Activated CD8-positive, alpha-beta memory T cell treated with anti-CD3 and anti-CD28 coated beads, Interleukin-2, amount 10 ng/mL, durations not matched to agents 7 days and 5 days (primary cell): ENCODE data around the gene PTAR1. TPM values are rescaled to one million over a fixed set of nuclear protein-coding genes. Genes with fewer than 3 reads are reported as not detected.
"Not testable (repeated sequence)": the region's sequence is repeated elsewhere in the genome, so short reads cannot be mapped to it uniquely, and the experiment has no call there.

Experiments used
- ATAC-seq: fragments of 150-1000 bp; cut with Tn5 transposase; one replicate; pipeline ENCODE4 v1.10.0; 2021; ENCODE audit warnings: moderate library complexity
- CTCF ChIA-PET: fragments of 350-600 bp; sonication (Branson Sonifier 250); formaldehyde crosslinking; loops from one replicate; lab custom pipeline; 2021; ENCODE audit warnings: antibody characterized with exemption; lab: Charles Lee
- DNase-seq: peaks from one replicate; pipeline ENCODE4 v3.0.0-alpha.2; 2020
- H3K27ac Mint-ChIP-seq: one replicate; pipeline ENCODE4 v1.8.0; 2021; ENCODE audit warnings: mild to moderate bottlenecking, mixed read lengths
- H3K27me3 Mint-ChIP-seq: one replicate; pipeline ENCODE4 v1.8.0; 2021; ENCODE audit warnings: mixed read lengths
- H3K36me3 Mint-ChIP-seq: one replicate; pipeline ENCODE4 v1.8.0; 2021; ENCODE audit warnings: mild to moderate bottlenecking, mixed read lengths
- H3K4me1 Mint-ChIP-seq: one replicate; pipeline ENCODE4 v1.8.0; 2021; ENCODE audit warnings: mixed read lengths
- H3K4me3 Mint-ChIP-seq: one replicate; pipeline ENCODE4 v1.8.0; 2021; ENCODE audit warnings: mild to moderate bottlenecking, moderate library complexity, mixed read lengths
- H3K9me3 Mint-ChIP-seq: one replicate; pipeline ENCODE4 v1.8.0; 2022; ENCODE audit warnings: low read depth, mixed read lengths
- total RNA-seq, 2 experiments: library from RNA; stranded (reverse); gene quantifications; one replicate each; pipeline ENCODE4 v1.2.3, GENCODE V29; 2021

Gene PTAR1
- total RNA-seq, 2 experiments from 2014 or later, result 40.5 to 47.5 TPM

GRCh38 chr9:69768716-69769115, 8.9 kb upstream of the PTAR1 start:
- Mint-ChIP-seq H3K9me3 (no peaks in the 10 kb centered on the region), H3K4me3 (no peak overlapping the region), H3K27ac (no peak overlapping the region), H3K36me3 (no peaks in the 10 kb centered on the region), H3K27me3 (no peaks in the 10 kb centered on the region), H3K4me1 (no peaks in the 10 kb centered on the region)
- CTCF ChIA-PET, result no interaction called here
- ATAC-seq (no peak), DNase-seq (no peak)

GRCh38 chr9:69768101-69768500, 8.3 kb upstream of the PTAR1 start:
- DNase-seq (no peak), ATAC-seq (no peak)
- H3K27me3 Mint-ChIP-seq, result no peaks in the 10 kb centered on the region
- no peaks in the 10 kb centered on the region for H3K4me1 Mint-ChIP-seq
- no peak overlapping the region for H3K4me3 Mint-ChIP-seq
- H3K9me3 Mint-ChIP-seq, result no peaks in the 10 kb centered on the region
- no peaks in the 10 kb centered on the region for H3K36me3 Mint-ChIP-seq
- H3K27ac Mint-ChIP-seq, result no peak overlapping the region
- CTCF ChIA-PET, result no interaction called here

- H3K27me3 Mint-ChIP-seq, ATAC-seq, H3K4me3 Mint-ChIP-seq, DNase-seq, H3K4me1 Mint-ChIP-seq, H3K9me3 Mint-ChIP-seq, CTCF ChIA-PET, H3K36me3 Mint-ChIP-seq, H3K27ac Mint-ChIP-seq: not testable (repeated sequence)
Measured at GRCh38 chr9:69763862-69764261, 4.1 kb upstream of the PTAR1 start.

GRCh38 chr9:69762527-69762926, 2.7 kb upstream of the PTAR1 start:
- CTCF ChIA-PET, result no interaction called here
- Mint-ChIP-seq H3K36me3 (peaks cover 9% of the 10 kb centered on the region), H3K4me3 (no peak overlapping the region), H3K27ac (no peak overlapping the region), H3K27me3 (no peaks in the 10 kb centered on the region), H3K9me3 (no peaks in the 10 kb centered on the region), H3K4me1 (peaks cover 14% of the 10 kb centered on the region)
- ATAC-seq, result no peak
- no peak for DNase-seq

GRCh38 chr9:69760278-69760610, 433 bp upstream of the PTAR1 start:
- Mint-ChIP-seq H3K4me1 (peaks cover 22% of the 10 kb centered on the region), H3K4me3 (peak overlapping the region; percentile 97), H3K36me3 (peaks cover 15% of the 10 kb centered on the region), H3K27me3 (no peaks in the 10 kb centered on the region), H3K9me3 (no peaks in the 10 kb centered on the region), H3K27ac (peak overlapping the region; percentile 90)
- no peak for DNase-seq
- CTCF ChIA-PET, result interaction anchor here (0.8 kb wide), 1 partner anchor 23 kb away, joined by 4 read pairs; no protein-coding TSS in a partner anchor
- ATAC-seq, result no peak

- Mint-ChIP-seq H3K4me1 (peaks cover 24% of the 10 kb centered on the region), H3K27me3 (no peaks in the 10 kb centered on the region), H3K9me3 (no peaks in the 10 kb centered on the region), H3K27ac (peak overlapping the region; percentile 94), H3K4me3 (peak overlapping the region; percentile 97), H3K36me3 (peaks cover 16% of the 10 kb centered on the region)
- no peak for DNase-seq
- peak; percentile 4 for ATAC-seq
- CTCF ChIA-PET, result interaction anchor here (1.6 kb wide), 1 partner anchor 86 kb away, joined by 5 read pairs; no protein-coding TSS in a partner anchor
Measured at GRCh38 chr9:69759021-69759420, 790 bp downstream of the PTAR1 start.

- CTCF ChIA-PET, result interaction anchor here (1.6 kb wide), 1 partner anchor 85 kb away, joined by 5 read pairs; no protein-coding TSS in a partner anchor
- no peak for DNase-seq
- peak overlapping the region; percentile 35 for H3K27ac Mint-ChIP-seq
- H3K4me3 Mint-ChIP-seq, result peak overlapping the region; percentile 97
- H3K4me1 Mint-ChIP-seq, result peaks cover 24% of the 10 kb centered on the region
- H3K36me3 Mint-ChIP-seq, result peaks cover 24% of the 10 kb centered on the region
- no peaks in the 10 kb centered on the region for H3K9me3 Mint-ChIP-seq
- no peaks in the 10 kb centered on the region for H3K27me3 Mint-ChIP-seq
- ATAC-seq, result no peak
Measured at GRCh38 chr9:69757996-69758675, 1.7 kb downstream of the PTAR1 start.

- H3K9me3 Mint-ChIP-seq, result no peaks in the 10 kb centered on the region
- peaks cover 32% of the 10 kb centered on the region for H3K36me3 Mint-ChIP-seq
- ATAC-seq (no peak), DNase-seq (no peak)
- CTCF ChIA-PET, result no interaction called here
- H3K4me1 Mint-ChIP-seq, result peaks cover 21% of the 10 kb centered on the region
- no peak overlapping the region for H3K27ac Mint-ChIP-seq
- no peaks in the 10 kb centered on the region for H3K27me3 Mint-ChIP-seq
- no peak overlapping the region for H3K4me3 Mint-ChIP-seq
Measured at GRCh38 chr9:69755205-69755604, 4.6 kb downstream of the PTAR1 start.

GRCh38 chr9:69753830-69754229, 6.0 kb downstream of the PTAR1 start:
- DNase-seq (no peak), ATAC-seq (no peak)
- Mint-ChIP-seq H3K36me3 (peaks cover 32% of the 10 kb centered on the region), H3K27me3 (no peaks in the 10 kb centered on the region), H3K9me3 (no peaks in the 10 kb centered on the region), H3K4me1 (peaks cover 17% of the 10 kb centered on the region), H3K27ac (no peak overlapping the region), H3K4me3 (no peak overlapping the region)
- CTCF ChIA-PET, result interaction anchor here (1.5 kb wide), 1 partner anchor 81 kb away, joined by 5 read pairs; the partner anchor contains the start of gene APBA1

- CTCF ChIA-PET, result interaction anchor here (1.6 kb wide), 1 partner anchor 77 kb away, joined by 5 read pairs; no protein-coding TSS in a partner anchor
- no peaks in the 10 kb centered on the region for H3K9me3 Mint-ChIP-seq
- peaks cover 14% of the 10 kb centered on the region for H3K4me1 Mint-ChIP-seq
- ATAC-seq (no peak), DNase-seq (no peak)
- peaks cover 41% of the 10 kb centered on the region for H3K36me3 Mint-ChIP-seq
- H3K4me3 Mint-ChIP-seq, result no peak overlapping the region
- H3K27ac Mint-ChIP-seq, result no peak overlapping the region
- H3K27me3 Mint-ChIP-seq, result no peaks in the 10 kb centered on the region
Measured at GRCh38 chr9:69750085-69750484, 9.7 kb downstream of the PTAR1 start.

GRCh38 chr9:69748304-69748703, 11.5 kb downstream of the PTAR1 start:
- Mint-ChIP-seq H3K27me3 (no peaks in the 10 kb centered on the region), H3K9me3 (no peaks in the 10 kb centered on the region), H3K4me3 (no peak overlapping the region), H3K36me3 (peaks cover 42% of the 10 kb centered on the region), H3K27ac (no peak overlapping the region), H3K4me1 (peaks cover 17% of the 10 kb centered on the region)
- DNase-seq, result no peak
- CTCF ChIA-PET, result no interaction called here
- ATAC-seq, result no peak

GRCh38 chr9:69746859-69747560, 12.8 kb downstream of the PTAR1 start:
- ATAC-seq, result no peak
- no peaks in the 10 kb centered on the region for H3K9me3 Mint-ChIP-seq
- H3K36me3 Mint-ChIP-seq, result peaks cover 43% of the 10 kb centered on the region
- peaks cover 17% of the 10 kb centered on the region for H3K4me1 Mint-ChIP-seq
- no peak for DNase-seq
- H3K4me3 Mint-ChIP-seq, result no peak overlapping the region
- no peaks in the 10 kb centered on the region for H3K27me3 Mint-ChIP-seq
- no peak overlapping the region for H3K27ac Mint-ChIP-seq
- CTCF ChIA-PET, result no interaction called here

- H3K27me3 Mint-ChIP-seq, result no peaks in the 10 kb centered on the region
- CTCF ChIA-PET, result no interaction called here
- H3K27ac Mint-ChIP-seq, result no peak overlapping the region
- H3K4me3 Mint-ChIP-seq, result no peak overlapping the region
- no peak for ATAC-seq
- peaks cover 49% of the 10 kb centered on the region for H3K36me3 Mint-ChIP-seq
- H3K9me3 Mint-ChIP-seq, result no peaks in the 10 kb centered on the region
- peaks cover 17% of the 10 kb centered on the region for H3K4me1 Mint-ChIP-seq
- DNase-seq, result no peak
Measured at GRCh38 chr9:69745716-69746437, 13.9 kb downstream of the PTAR1 start.
